H9 (cell line): ENCODE data around the gene PROC. TPM values are rescaled to one million over a fixed set of nuclear protein-coding genes. Genes with fewer than 3 reads are reported as not detected.

Source experiments
- DNase-seq: peaks from one replicate; pipeline ENCODE4 v3.0.0-alpha.2; 2017
- H2AFZ ChIP-seq: one replicate; pipeline ENCODE4 v1.6.1; 2013; ENCODE audit warnings: mild to moderate bottlenecking, low read length, control low read depth, moderate library complexity
- H2AK5ac ChIP-seq: 2 replicates; pipeline ENCODE4 v1.6.1; 2013; ENCODE audit warnings: low read length, control low read depth, mixed read lengths; ENCODE audit not compliant: insufficient read length
- H2BK120ac ChIP-seq: one replicate; pipeline ENCODE4 v1.6.1; 2013; ENCODE audit warnings: low read depth, mild to moderate bottlenecking, low read length, control low read depth, inconsistent platforms; ENCODE audit not compliant: poor library complexity, severe bottlenecking
- H2BK12ac ChIP-seq: 2 replicates; pipeline ENCODE4 v1.6.1; 2013; ENCODE audit warnings: low read length, control low read depth, mixed read lengths, low read depth; ENCODE audit not compliant: insufficient read length
- H2BK15ac ChIP-seq: 2 replicates; pipeline ENCODE4 v1.6.1; 2013; ENCODE audit warnings: low read depth, low read length, control low read depth
- H2BK20ac ChIP-seq: one replicate; pipeline ENCODE4 v1.6.1; 2013; ENCODE audit warnings: low read depth, mild to moderate bottlenecking, low read length, control low read depth, inconsistent platforms; ENCODE audit not compliant: poor library complexity, severe bottlenecking
- H2BK5ac ChIP-seq: 2 replicates; pipeline ENCODE4 v1.6.1; 2013; ENCODE audit warnings: low read length, control low read depth, mixed read lengths; ENCODE audit not compliant: insufficient read length
- H3K14ac ChIP-seq: 2 replicates; pipeline ENCODE4 v1.6.1; 2013; ENCODE audit warnings: low read length, control low read depth; ENCODE audit not compliant: insufficient read depth
- H3K18ac ChIP-seq: 2 replicates; pipeline ENCODE4 v1.6.1; 2013; ENCODE audit warnings: low read depth, mild to moderate bottlenecking, mixed read lengths, low read length, control low read depth; ENCODE audit not compliant: insufficient read length
- H3K23ac ChIP-seq: 2 replicates; pipeline ENCODE4 v1.6.1; 2013; ENCODE audit warnings: low read length, control low read depth, mixed read lengths, low read depth; ENCODE audit not compliant: insufficient read length
- H3K23me2 ChIP-seq: 2 replicates; pipeline ENCODE4 v1.6.1; 2013; ENCODE audit warnings: low read depth, mild to moderate bottlenecking, mixed read lengths, low read length, control low read depth; ENCODE audit not compliant: insufficient read length, poor library complexity, severe bottlenecking
- H3K27ac ChIP-seq: 2 replicates; pipeline ENCODE4 v1.5.1; 2013; ENCODE audit warnings: low read length, control low read depth, mixed read lengths, low read depth; ENCODE audit not compliant: insufficient read length
- H3K27me3 ChIP-seq: 2 replicates; pipeline ENCODE4 v1.6.1; 2013; ENCODE audit warnings: low read length, control low read depth, inconsistent platforms; ENCODE audit not compliant: insufficient read depth
- H3K4ac ChIP-seq: 2 replicates; pipeline ENCODE4 v1.6.1; 2013; ENCODE audit warnings: low read depth, mild to moderate bottlenecking, control low read depth, inconsistent platforms, low read length, moderate library complexity
- H3K4me1 ChIP-seq: 2 replicates; pipeline ENCODE4 v1.6.1; 2013; ENCODE audit warnings: low read length, control low read depth, inconsistent platforms; ENCODE audit not compliant: insufficient read depth
- H3K4me2 ChIP-seq: 2 replicates; pipeline ENCODE4 v1.6.1; 2013; ENCODE audit warnings: low read length, control low read depth, mixed read lengths; ENCODE audit not compliant: insufficient read length, insufficient read depth
- H3K56ac ChIP-seq: 2 replicates; pipeline ENCODE4 v1.6.1; 2013; ENCODE audit warnings: low read depth, mild to moderate bottlenecking, mixed read lengths, low read length, control low read depth; ENCODE audit not compliant: insufficient read length
- H3K79me1 ChIP-seq: 2 replicates; pipeline ENCODE4 v1.6.1; 2013; ENCODE audit warnings: low read depth, mild to moderate bottlenecking, moderate library complexity, low read length, control low read depth, inconsistent platforms; ENCODE audit not compliant: insufficient read depth, poor library complexity, severe bottlenecking
- H3K79me2 ChIP-seq: 2 replicates; pipeline ENCODE4 v1.6.1; 2013; ENCODE audit warnings: low read length, control low read depth, inconsistent platforms; ENCODE audit not compliant: insufficient read depth
- H3K9ac ChIP-seq: 2 replicates; pipeline ENCODE4 v1.6.1; 2013; ENCODE audit warnings: low read length, control low read depth, mixed read lengths; ENCODE audit not compliant: insufficient read length; ENCODE audit errors: extremely low read depth
- H3K9me3 ChIP-seq: one replicate; pipeline ENCODE4 v1.6.1; 2013; ENCODE audit warnings: low read depth, low read length, inconsistent platforms; ENCODE audit not compliant: control insufficient read depth
- H3T11ph ChIP-seq: one replicate; pipeline ENCODE4 v1.6.1; 2013; ENCODE audit warnings: mild to moderate bottlenecking, low read length, control low read depth, inconsistent platforms
- H4K20me1 ChIP-seq: one replicate; pipeline ENCODE4 v1.6.1; 2013; ENCODE audit not compliant: control insufficient read depth, insufficient read length, insufficient read depth
- H4K5ac ChIP-seq: 2 replicates; pipeline ENCODE4 v1.6.1; 2013; ENCODE audit warnings: low read depth, mild to moderate bottlenecking, mixed read lengths, low read length, control low read depth; ENCODE audit not compliant: insufficient read length
- H4K8ac ChIP-seq: replicated peaks from 2 replicates; pipeline ENCODE4 v1.6.1; 2013; ENCODE audit warnings: low read length, control low read depth, mixed read lengths, low read depth; ENCODE audit not compliant: insufficient read length
- H4K91ac ChIP-seq: 2 replicates; pipeline ENCODE4 v1.6.1; 2013; ENCODE audit warnings: low read depth, mild to moderate bottlenecking, moderate library complexity, mixed read lengths, low read length, control low read depth; ENCODE audit not compliant: insufficient read length
- H3K27ac Mint-ChIP-seq, 3 experiments: 2 replicates in 2 of 3; 3 replicates in 1 of 3; pipeline ENCODE4 v1.8.0; 2020 to 2021; ENCODE audit warnings: mixed read lengths in 3 of 3, mild to moderate bottlenecking in 1 of 3, moderate library complexity in 1 of 3
- H3K27me3 Mint-ChIP-seq: 2 replicates; pipeline ENCODE4 v1.8.0; 2021; ENCODE audit warnings: low read depth, mild to moderate bottlenecking, moderate library complexity, mixed read lengths
- H3K36me3 Mint-ChIP-seq, 3 experiments: 2 replicates in 2 of 3; 3 replicates in 1 of 3; pipeline ENCODE4 v1.8.0; 2020 to 2021; ENCODE audit warnings: low read depth in 3 of 3, mixed read lengths in 3 of 3; ENCODE audit not compliant: insufficient read depth in 1 of 3
- H3K4me1 Mint-ChIP-seq, 2 experiments: 2 replicates each; pipeline ENCODE4 v1.8.0; 2020; ENCODE audit warnings: mixed read lengths in 2 of 2
- H3K4me3 Mint-ChIP-seq, 2 experiments: 2 replicates in 1 of 2; 3 replicates in 1 of 2; pipeline ENCODE4 v1.8.0; 2020 to 2021; ENCODE audit warnings: mild to moderate bottlenecking in 2 of 2, mixed read lengths in 2 of 2, moderate library complexity in 1 of 2
- H3K9me3 Mint-ChIP-seq, 2 experiments: 2 replicates in 1 of 2; 3 replicates in 1 of 2; pipeline ENCODE4 v1.8.0; 2020; ENCODE audit warnings: mild to moderate bottlenecking in 2 of 2, mixed read lengths in 2 of 2, moderate library complexity in 1 of 2
- CTCF ChIP-seq: fragments of 200-600 bp; sonication (generic); conservative IDR thresholded peaks from 3 replicates; pipeline ENCODE4 v1.8.0; 2021; ENCODE audit warnings: antibody characterized with exemption, mild to moderate bottlenecking
- WGBS: extraction: QIAGEN DNeasy Blood & Tissue Kit; methylation state at CpG from one replicate; pipeline ENCODE4 v1.1.7; 2013; ENCODE audit warnings: missing lambda C conversion rate, low lambda C conversion rate, mixed read lengths; ENCODE audit not compliant: insufficient read length; ENCODE audit errors: extremely low coverage; 5-methylcytosine and 5-hydroxymethylcytosine counted together
- total RNA-seq: library from RNA; stranded (reverse); gene quantifications from 2 replicates; pipeline ENCODE4 v1.2.1, GENCODE V29; 2021

The PROC gene
- total RNA-seq, 1 experiment from 2014 or later: 0.61 TPM

GRCh38 chr2:127405255-127405610 is 13.0 kb upstream of the PROC start:
- Histone ChIP-seq H3K27ac (no peak overlapping the region), H2BK20ac (no peak overlapping the region), H3K23me2 (peaks cover 3% of the 10 kb centered on the region), H3K9ac (no peak overlapping the region), H2BK5ac (no peak overlapping the region), H3K23ac (no peak overlapping the region), H3K4ac (no peak overlapping the region), H3K79me2 (no peaks in the 10 kb centered on the region), H2BK15ac (no peak overlapping the region), H4K20me1 (no peaks in the 10 kb centered on the region), H2AK5ac (no peak overlapping the region), H3K56ac (no peak overlapping the region), H3K4me1 (peaks cover 2% of the 10 kb centered on the region), H3K27me3 (no peaks in the 10 kb centered on the region), H3K18ac (no peak overlapping the region), H3T11ph (no peak overlapping the region), H2AFZ (no peak overlapping the region), H3K79me1 (no peaks in the 10 kb centered on the region), H2BK120ac (no peak overlapping the region), H4K8ac (no peak overlapping the region), H3K9me3 (no peaks in the 10 kb centered on the region), H3K4me2 (no peak overlapping the region), H2BK12ac (no peak overlapping the region), H3K14ac (no peak overlapping the region), H4K5ac (no peak overlapping the region), H4K91ac (no peak overlapping the region)
- no peaks in the 10 kb centered on the region for H3K9me3 Mint-ChIP-seq
- DNase-seq: no peak
- H3K36me3 Mint-ChIP-seq: no peaks in the 10 kb centered on the region
- no peaks in the 10 kb centered on the region for H3K27me3 Mint-ChIP-seq
- H3K4me1 Mint-ChIP-seq: peaks cover 17 to 18% of the 10 kb centered on the region in 2 experiments
- H3K4me3 Mint-ChIP-seq: no peak overlapping the region
- no CpG with 5 or more reads among the region's 3 CpGs for WGBS
- no peak overlapping the region for H3K27ac Mint-ChIP-seq
- TF ChIP-seq CTCF: no peak
